ENCODE measurements around the gene SSPN.

Gene SSPN

DNA sequence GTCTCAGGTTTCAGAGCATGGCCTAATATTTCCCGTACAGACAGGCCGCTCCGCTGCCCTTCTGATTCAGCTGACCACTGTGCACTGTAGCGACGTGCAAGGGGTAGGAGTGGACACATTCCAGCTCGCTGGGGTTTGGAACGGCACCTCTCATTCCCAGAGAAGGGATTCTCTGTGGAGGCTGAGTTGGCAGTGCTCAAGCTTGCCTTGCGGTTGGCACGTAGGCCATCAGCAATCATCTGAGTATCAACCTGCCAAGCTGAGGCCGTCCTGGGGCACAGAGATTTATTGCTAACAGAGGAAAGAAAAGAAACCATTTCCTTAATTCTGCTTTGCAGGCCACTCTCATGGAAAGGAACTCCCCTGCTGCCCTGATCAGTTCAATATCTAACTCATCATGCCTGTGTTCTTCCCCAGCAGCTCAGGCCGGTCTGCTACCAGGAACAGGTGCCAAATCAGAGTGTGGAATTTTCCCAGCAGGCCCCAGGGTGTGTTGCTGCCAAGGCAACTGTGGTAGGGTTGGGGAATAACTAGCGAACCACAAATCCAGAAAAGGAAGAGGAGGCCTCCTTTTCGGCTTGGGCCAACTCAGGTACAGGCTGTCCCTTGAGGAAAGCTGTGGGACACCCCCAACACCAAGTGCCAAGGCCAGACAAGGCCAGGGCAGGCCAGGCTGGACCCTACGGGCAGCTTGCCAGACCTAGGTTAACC is 92.5 kb downstream of the SSPN start:
- DNase-seq = no peak

DNA sequence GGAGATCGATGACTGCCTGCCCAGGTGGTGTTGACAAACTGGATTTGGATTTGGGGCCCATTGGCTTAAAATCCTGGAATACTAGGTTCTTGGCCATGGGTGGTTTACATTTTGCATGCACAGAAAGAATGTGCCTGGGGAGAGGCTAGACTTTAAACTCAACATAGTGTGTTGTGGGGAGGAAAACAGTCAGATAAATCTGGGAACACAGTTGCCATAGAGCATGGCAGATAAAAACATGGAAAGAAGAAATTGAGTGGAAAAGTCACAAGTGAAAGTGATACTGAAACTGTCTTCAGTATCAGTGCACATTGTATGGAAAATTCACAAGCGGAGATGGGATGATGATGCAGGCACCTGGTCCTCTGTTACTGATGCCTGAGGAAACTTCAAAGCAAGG is 95.2 kb downstream of the SSPN start:
- DNase-seq = no peak

DNA sequence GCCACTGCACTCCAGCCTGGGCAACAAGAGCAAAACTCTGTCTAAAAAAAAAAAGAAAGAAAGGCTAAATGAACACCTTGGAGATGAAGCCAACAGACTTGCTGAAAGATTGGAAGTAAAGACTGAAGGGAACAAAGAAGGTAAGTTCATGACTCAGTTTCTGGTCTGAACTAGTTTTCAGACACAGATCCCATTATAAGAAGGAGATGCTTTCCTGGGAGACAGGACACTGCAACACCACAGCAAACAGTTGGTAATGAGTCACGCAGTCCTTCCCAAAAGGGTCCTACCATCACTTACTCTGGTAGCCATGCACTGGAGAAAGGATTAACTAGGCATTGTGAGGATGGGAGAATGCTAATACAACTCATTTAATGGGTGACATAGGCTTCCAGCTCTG is 97.2 kb downstream of the SSPN start:
- no peak for DNase-seq

DNA sequence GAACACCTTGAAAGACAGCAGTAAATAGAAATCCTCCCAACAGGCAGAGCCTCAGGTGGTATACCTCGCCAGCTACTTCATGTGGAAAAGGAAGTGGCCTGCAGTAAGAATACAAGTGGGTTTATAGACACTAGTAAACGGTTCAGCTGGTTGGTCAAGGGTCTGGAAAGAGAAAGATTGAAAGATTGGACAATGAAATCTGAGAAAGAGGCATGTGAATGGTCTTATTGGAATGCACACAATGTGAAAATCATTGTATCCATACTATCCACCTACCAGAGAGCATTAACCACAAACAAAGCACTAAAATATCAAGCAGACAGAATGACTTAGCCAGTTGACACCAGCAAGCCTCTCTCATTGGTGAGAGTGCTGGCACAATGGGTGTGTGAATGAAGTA is 98.2 kb downstream of the SSPN start:
- DNase-seq = no peak

DNA sequence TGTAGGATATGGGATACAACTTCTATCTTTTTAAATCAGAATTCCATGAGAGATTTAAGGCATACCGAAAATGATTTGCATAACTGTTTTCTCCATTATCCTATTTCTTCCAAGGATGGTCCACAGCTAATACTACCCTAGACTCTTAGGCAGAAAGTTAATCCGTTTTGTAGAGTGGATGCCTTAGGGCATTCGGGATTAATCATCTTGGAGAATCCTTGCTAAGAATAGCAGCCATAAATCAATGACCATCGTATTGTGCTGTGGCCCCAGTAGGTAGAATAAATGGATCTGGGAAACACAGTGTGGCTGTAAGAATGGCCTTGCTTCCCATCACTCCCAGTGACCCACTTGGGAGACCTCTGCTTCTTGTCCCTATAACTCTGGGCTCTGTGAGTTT is 99.6 kb downstream of the SSPN start:
- DNase-seq = no peak

DNA sequence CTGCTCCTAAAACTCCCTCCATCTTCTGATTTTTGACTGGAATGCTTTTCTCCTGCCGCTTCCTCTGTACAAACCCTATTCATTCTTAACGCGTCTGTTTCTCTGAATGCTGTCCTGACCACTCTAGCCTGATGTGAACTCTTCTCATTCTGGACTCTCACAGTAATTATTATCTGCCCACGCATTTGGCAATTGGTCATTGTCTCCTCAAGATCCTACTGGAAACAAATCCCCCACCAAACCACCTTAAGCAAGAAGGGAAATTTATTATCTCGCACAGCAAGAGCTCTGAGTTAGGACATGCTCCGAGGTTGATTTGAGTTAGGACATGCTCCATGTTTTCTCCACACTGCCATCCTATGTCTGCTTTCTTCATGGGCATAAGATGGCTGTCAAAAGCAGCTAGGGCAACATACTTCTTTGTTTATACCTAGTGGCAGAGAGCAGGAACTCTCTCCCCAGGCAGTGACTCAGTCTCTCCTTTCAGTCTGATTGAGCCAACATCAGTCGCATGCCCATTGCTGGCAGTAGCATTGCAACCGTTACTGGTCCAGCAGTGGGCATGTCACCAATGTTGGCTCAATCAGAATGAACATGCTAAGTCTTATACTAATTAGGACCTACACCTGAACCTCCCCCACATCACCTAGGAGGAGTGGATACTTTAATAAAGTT is 102.2 kb downstream of the SSPN start:
- DNase-seq = no peak

DNA sequence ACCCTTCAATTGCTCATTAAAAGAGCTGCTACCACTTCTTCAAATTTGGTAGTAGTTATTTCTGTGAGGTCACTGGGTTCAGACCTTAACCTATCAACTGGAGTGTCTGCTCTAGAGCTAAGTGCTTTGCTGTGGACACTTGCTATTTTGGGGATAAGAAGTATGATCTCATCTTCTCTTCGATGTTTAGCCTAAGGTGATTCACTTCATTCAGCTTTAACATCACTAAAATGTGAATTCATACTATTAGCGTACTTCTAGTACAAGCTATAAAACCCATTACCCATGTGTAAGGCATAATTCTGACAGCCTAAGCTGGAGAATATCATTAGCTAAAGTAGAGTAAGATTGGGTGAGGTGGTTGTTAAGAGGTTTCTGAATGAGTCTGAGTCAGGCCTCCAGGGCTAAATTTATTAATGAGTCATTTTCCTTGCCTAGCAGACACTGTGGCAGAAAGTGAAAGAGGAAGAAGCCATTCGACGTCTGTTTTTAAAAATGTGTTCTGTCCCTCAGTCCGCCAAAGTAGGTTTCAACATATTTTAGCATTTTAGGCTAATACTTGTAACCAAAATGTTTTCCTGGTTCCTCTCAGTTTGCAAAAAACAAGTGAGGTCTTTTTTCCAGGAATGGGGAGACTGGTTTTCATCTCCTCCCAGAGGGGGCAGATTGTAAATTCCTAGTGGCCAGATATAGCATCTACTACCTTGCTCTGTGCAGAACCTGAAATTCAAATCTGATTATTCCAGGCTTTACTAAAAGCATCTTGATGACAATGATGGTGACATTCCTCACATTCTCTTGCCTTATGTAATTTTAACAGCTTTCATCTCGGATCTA is 103.6 kb downstream of the SSPN start:
- peak; percentile 43 for DNase-seq

DNA sequence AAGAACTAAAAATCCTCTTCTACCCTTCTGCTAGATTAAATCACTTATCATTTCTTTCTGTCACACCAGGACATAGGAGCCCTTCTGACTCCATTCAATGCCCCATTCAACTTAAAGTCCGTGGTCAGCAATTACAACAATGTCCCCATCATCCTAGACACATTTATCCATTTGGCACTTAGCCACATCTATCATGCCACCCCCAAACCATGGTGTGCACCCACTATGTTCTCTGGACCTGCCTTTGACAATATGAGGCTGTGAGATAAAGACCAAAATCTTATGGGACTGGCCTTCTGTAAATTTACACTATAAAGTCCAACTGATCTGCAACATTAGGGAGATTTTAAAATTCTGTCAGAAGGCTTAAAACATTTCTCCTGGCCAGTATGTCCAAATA is 104.4 kb downstream of the SSPN start:
- no peak for DNase-seq
